Measurements from ENCODE around the gene AUTS2.

Gene AUTS2

DNA sequence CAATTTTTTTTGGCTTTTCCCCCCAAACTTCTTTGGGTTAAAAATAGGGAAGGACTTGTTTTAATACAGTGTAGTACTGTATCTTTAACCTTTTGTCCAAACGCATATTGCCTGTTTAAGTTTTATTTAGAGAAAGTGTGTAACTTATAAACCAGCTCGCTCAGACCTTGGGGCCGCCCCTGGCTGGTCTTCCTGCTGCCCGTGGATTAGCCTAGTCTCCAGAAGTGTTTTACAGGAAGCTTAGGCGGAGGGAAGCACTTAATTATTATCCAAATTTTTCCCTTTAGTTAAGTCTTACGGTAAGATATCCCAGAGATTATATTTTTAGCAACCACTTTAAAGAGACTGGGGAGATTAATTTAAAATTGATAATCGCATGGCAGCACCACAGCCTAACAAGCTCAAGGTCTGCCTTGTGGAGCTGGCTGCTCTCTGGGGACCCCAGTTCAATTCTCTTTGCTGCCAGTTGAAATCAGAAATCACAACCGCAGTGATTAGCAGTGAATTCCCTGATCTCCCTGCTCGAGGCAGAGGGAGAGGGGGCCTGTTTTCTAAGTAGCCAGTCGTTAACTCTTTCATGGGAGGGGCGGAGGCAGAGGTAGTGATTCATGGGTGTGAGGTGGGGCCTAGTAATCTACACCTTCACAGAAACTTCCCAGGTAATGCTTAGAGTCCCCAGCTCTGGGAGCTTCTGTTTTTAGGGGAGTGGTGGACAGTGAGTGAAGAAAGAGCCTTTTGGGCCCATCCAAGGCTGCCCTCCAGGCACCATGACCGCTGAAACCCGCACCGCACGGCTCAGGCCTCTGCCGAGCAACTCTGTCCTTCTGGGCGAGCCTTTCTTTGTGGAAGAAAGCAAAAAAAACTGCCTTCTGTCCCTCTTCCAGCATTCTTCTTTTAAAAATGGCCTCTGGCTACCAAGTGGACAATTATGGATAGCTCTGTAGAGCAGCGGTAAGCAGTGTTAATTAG, 984.9 kb downstream of the AUTS2 start:
- no peak overlapping the region for H2BK15ac ChIP-seq (replicated peaks; ENCODE audit: low read depth)
- H3K79me2 ChIP-seq (ENCODE audit: control insufficient read depth, insufficient read depth, low read length) = no peaks in the 10 kb centered on the region
- H3K79me1 ChIP-seq (ENCODE audit: low read length) = no peaks in the 10 kb centered on the region
- H2BK120ac ChIP-seq (ENCODE audit: low read depth, low read length) = peak overlapping the region; percentile 56
- peaks cover 6% of the 10 kb centered on the region for H3K4me1 ChIP-seq (ENCODE audit: control insufficient read depth, low read depth, low read length)
- no peak overlapping the region for H3K4me3 ChIP-seq (ENCODE audit: low read length)
- no peak overlapping the region for H4K5ac ChIP-seq (ENCODE audit: low read length)
- no peak overlapping the region for H4K8ac ChIP-seq (ENCODE audit: low read depth, low read length)
- no peak overlapping the region for H3K18ac ChIP-seq (ENCODE audit: low read length)
- H2BK5ac ChIP-seq (ENCODE audit: low read length) = no peak overlapping the region
- no peak overlapping the region for H3K23ac ChIP-seq (ENCODE audit: low read length)
- H2AK5ac ChIP-seq (ENCODE audit: low read length) = no peak overlapping the region
- no peaks in the 10 kb centered on the region for H3K27me3 ChIP-seq (ENCODE audit: insufficient read depth, low read length, poor library complexity)
- H3K9ac ChIP-seq (ENCODE audit: low read length) = peak overlapping the region; percentile 53
- H3K4ac ChIP-seq (ENCODE audit: low read depth, low read length) = no peak overlapping the region
- H3K27ac ChIP-seq (ENCODE audit: low read depth, low read length) = peak overlapping the region; percentile 49
- H3K36me3 ChIP-seq (ENCODE audit: control insufficient read depth, insufficient read depth, low read length) = no peaks in the 10 kb centered on the region
- DNase-seq = peak; percentile 90
- H3K56ac ChIP-seq (ENCODE audit: low read length) = no peak overlapping the region
- no peak overlapping the region for H3K4me2 ChIP-seq (ENCODE audit: low read length)
- WGBS (ENCODE audit: extremely low coverage, insufficient coverage, low lambda C conversion rate) = no CpG with 5 or more reads among the region's 18 CpGs

DNA sequence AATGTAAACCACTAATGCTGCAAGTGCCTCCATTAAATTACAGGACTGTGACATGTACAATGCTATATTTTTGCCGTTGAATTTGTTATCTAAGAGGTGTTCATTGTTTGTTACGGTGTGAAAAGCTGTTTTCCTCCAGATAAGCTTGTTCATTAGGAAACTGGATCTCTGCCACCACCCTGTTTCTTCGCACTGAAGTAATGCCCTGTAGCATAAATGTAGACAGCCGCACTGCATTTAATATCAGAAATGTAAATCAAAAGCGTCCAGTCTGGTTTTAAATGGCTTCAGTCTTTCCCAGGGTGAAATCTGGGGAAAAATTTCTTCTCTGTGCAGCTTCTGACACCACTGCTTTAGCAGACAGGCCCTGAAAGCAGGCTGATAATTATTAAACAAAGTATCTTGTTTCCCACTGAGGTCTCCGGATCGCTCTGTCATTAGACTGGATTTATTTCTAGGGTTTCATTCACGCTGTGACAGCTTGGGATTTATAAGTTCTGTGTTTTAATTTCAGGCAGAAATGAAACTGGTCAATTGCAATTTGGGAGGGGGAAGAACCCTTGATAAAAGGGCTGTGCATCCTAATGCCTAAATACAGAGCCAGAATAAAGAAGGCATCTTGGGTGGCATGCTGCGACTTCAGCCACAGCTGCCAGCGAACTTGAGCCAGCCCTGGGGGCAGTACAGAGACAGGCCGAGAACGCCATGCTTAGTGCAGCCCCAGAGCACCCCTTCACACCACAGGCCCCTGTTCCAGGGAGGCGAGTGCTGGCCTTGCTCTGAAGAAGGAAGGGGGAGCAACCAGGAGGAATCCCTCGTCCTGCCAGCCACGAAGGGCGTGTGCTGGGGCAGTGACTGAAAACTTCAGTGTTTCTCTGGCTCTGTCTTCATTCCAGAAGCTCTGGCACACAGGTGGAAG, 985.9 kb downstream of the AUTS2 start:
- Histone ChIP-seq H2BK15ac (replicated peaks; ENCODE audit: low read depth) (no peak overlapping the region), H3K4me2 (ENCODE audit: low read length) (no peak overlapping the region), H4K5ac (ENCODE audit: low read length) (no peak overlapping the region), H3K4ac (ENCODE audit: low read depth, low read length) (no peak overlapping the region), H3K9ac (ENCODE audit: low read length) (no peak overlapping the region), H3K79me1 (ENCODE audit: low read length) (no peaks in the 10 kb centered on the region), H2BK5ac (ENCODE audit: low read length) (no peak overlapping the region), H3K18ac (ENCODE audit: low read length) (no peak overlapping the region), H3K23ac (ENCODE audit: low read length) (no peak overlapping the region), H3K36me3 (ENCODE audit: control insufficient read depth, insufficient read depth, low read length) (no peaks in the 10 kb centered on the region), H2AK5ac (ENCODE audit: low read length) (no peak overlapping the region), H3K56ac (ENCODE audit: low read length) (no peak overlapping the region), H2BK120ac (ENCODE audit: low read depth, low read length) (no peak overlapping the region), H3K4me3 (ENCODE audit: low read length) (no peak overlapping the region), H4K8ac (ENCODE audit: low read depth, low read length) (no peak overlapping the region), H3K27ac (ENCODE audit: low read depth, low read length) (no peak overlapping the region), H3K79me2 (ENCODE audit: control insufficient read depth, insufficient read depth, low read length) (no peaks in the 10 kb centered on the region), H3K4me1 (ENCODE audit: control insufficient read depth, low read depth, low read length) (peaks cover 6% of the 10 kb centered on the region), H3K27me3 (ENCODE audit: insufficient read depth, low read length, poor library complexity) (no peaks in the 10 kb centered on the region)
- no CpG with 5 or more reads among the region's 16 CpGs for WGBS (ENCODE audit: extremely low coverage, insufficient coverage, low lambda C conversion rate)
- DNase-seq = no peak

DNA sequence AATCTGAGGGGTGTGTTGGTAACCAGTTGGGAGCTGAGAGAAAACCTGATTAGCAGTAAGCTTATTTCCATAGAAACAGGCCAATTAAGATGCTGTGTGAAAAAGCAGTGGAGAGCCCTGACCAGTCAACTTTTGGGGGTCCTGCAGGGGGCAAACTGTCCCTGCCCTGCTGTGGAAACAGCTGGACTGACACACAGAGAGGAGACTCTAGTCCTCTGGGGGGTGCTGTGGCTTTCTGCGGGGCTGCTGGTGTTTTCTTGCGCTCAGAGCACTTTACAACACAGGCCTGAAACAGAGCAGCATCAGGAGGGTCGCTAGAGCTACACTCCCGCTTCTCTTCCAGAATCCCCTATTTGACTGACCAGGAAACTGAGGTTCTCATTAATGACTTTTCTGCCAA, 986.8 kb downstream of the AUTS2 start:
- Histone ChIP-seq H3K27ac (ENCODE audit: low read depth, low read length) (no peak overlapping the region), H3K4me3 (ENCODE audit: low read length) (no peak overlapping the region)

DNA sequence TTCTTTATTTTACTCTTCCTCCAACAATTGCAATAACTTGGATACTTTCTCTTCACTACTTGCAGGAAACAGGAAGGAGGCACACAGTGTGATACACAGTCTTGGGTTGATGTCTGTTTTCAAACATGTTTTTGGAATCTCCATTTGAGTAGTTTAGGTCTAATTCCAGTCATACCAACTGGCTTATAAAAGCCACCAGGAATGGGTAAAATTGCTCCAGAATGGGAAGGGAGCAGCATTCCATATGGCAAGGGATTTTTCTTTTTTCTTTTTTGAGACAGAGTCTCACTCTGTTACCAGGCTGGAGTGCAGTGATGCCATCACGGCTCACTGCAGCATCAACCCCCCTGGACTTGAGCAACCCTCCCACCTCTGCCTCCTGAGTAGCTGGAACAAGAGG, 988.5 kb downstream of the AUTS2 start:
- Histone ChIP-seq H3K4me2 (ENCODE audit: low read length) (no peak overlapping the region), H3K36me3 (ENCODE audit: control insufficient read depth, insufficient read depth, low read length) (no peaks in the 10 kb centered on the region), H3K4ac (ENCODE audit: low read depth, low read length) (no peak overlapping the region), H2BK5ac (ENCODE audit: low read length) (no peak overlapping the region), H4K8ac (ENCODE audit: low read depth, low read length) (no peak overlapping the region), H3K23ac (ENCODE audit: low read length) (no peak overlapping the region), H3K27me3 (ENCODE audit: insufficient read depth, low read length, poor library complexity) (no peaks in the 10 kb centered on the region), H3K27ac (ENCODE audit: low read depth, low read length) (no peak overlapping the region), H2BK120ac (ENCODE audit: low read depth, low read length) (no peak overlapping the region), H3K4me3 (ENCODE audit: low read length) (no peak overlapping the region), H3K9ac (ENCODE audit: low read length) (no peak overlapping the region), H3K56ac (ENCODE audit: low read length) (no peak overlapping the region), H4K5ac (ENCODE audit: low read length) (no peak overlapping the region), H3K79me1 (ENCODE audit: low read length) (no peaks in the 10 kb centered on the region), H2AK5ac (ENCODE audit: low read length) (no peak overlapping the region), H2BK15ac (replicated peaks; ENCODE audit: low read depth) (no peak overlapping the region), H3K79me2 (ENCODE audit: control insufficient read depth, insufficient read depth, low read length) (no peaks in the 10 kb centered on the region), H3K4me1 (ENCODE audit: control insufficient read depth, low read depth, low read length) (peaks cover 6% of the 10 kb centered on the region), H3K18ac (ENCODE audit: low read length) (no peak overlapping the region)
- no peak for DNase-seq
- no CpG with 5 or more reads among the region's 1 CpG for WGBS (ENCODE audit: extremely low coverage, insufficient coverage, low lambda C conversion rate)

More for the DNA sequence above, 986.8 kb downstream of the AUTS2 start:
- Histone ChIP-seq H4K5ac (ENCODE audit: low read length) (no peak overlapping the region), H3K4ac (ENCODE audit: low read depth, low read length) (no peak overlapping the region), H3K56ac (ENCODE audit: low read length) (no peak overlapping the region), H3K79me2 (ENCODE audit: control insufficient read depth, insufficient read depth, low read length) (no peaks in the 10 kb centered on the region), H3K9ac (ENCODE audit: low read length) (no peak overlapping the region), H3K79me1 (ENCODE audit: low read length) (no peaks in the 10 kb centered on the region), H3K4me1 (ENCODE audit: control insufficient read depth, low read depth, low read length) (peaks cover 6% of the 10 kb centered on the region), H2AK5ac (ENCODE audit: low read length) (no peak overlapping the region), H3K23ac (ENCODE audit: low read length) (no peak overlapping the region), H3K36me3 (ENCODE audit: control insufficient read depth, insufficient read depth, low read length) (no peaks in the 10 kb centered on the region), H2BK15ac (replicated peaks; ENCODE audit: low read depth) (no peak overlapping the region), H3K27me3 (ENCODE audit: insufficient read depth, low read length, poor library complexity) (no peaks in the 10 kb centered on the region), H2BK5ac (ENCODE audit: low read length) (no peak overlapping the region), H3K18ac (ENCODE audit: low read length) (no peak overlapping the region), H3K4me2 (ENCODE audit: low read length) (no peak overlapping the region), H2BK120ac (ENCODE audit: low read depth, low read length) (no peak overlapping the region), H4K8ac (ENCODE audit: low read depth, low read length) (no peak overlapping the region)
- DNase-seq = peak; percentile 80
- no CpG with 5 or more reads among the region's 4 CpGs for WGBS (ENCODE audit: extremely low coverage, insufficient coverage, low lambda C conversion rate)

DNA sequence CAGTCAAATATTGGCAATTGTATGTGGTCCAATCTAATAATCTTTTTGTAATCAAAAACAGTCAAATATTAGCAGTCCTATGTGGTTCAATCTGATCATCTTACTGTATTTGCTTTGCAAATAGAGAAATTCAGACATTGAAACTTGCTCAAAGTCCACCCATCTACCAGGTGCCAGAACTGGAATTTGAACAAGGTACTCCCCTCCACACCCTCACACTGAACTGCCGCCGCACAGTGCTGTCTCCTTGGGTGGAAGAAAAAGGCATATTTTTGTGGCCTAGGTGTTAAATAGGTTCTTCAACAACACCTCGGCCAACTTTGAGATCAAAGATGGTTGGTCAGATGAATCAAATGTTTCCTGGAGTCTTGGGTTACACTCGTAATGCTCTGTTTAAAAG, 989.5 kb downstream of the AUTS2 start:
- WGBS (ENCODE audit: extremely low coverage, insufficient coverage, low lambda C conversion rate) = no CpG with 5 or more reads among the region's 4 CpGs
- H3K4me1 ChIP-seq (ENCODE audit: control insufficient read depth, low read depth, low read length) = peaks cover 3% of the 10 kb centered on the region

More for the DNA sequence above, 989.5 kb downstream of the AUTS2 start:
- H3K56ac ChIP-seq (ENCODE audit: low read length) = no peak overlapping the region
- H3K79me1 ChIP-seq (ENCODE audit: low read length) = no peaks in the 10 kb centered on the region
- H3K9ac ChIP-seq (ENCODE audit: low read length) = no peak overlapping the region
- no peak for DNase-seq
- no peaks in the 10 kb centered on the region for H3K36me3 ChIP-seq (ENCODE audit: control insufficient read depth, insufficient read depth, low read length)
- H4K5ac ChIP-seq (ENCODE audit: low read length) = no peak overlapping the region
- H3K79me2 ChIP-seq (ENCODE audit: control insufficient read depth, insufficient read depth, low read length) = no peaks in the 10 kb centered on the region
- H2BK5ac ChIP-seq (ENCODE audit: low read length) = no peak overlapping the region
- H2AK5ac ChIP-seq (ENCODE audit: low read length) = no peak overlapping the region
- H3K23ac ChIP-seq (ENCODE audit: low read length) = no peak overlapping the region
- H2BK15ac ChIP-seq (replicated peaks; ENCODE audit: low read depth) = no peak overlapping the region
- H3K4me3 ChIP-seq (ENCODE audit: low read length) = no peak overlapping the region
- no peak overlapping the region for H3K27ac ChIP-seq (ENCODE audit: low read depth, low read length)
- H3K4ac ChIP-seq (ENCODE audit: low read depth, low read length) = no peak overlapping the region
- no peak overlapping the region for H4K8ac ChIP-seq (ENCODE audit: low read depth, low read length)
- no peaks in the 10 kb centered on the region for H3K27me3 ChIP-seq (ENCODE audit: insufficient read depth, low read length, poor library complexity)
- no peak overlapping the region for H2BK120ac ChIP-seq (ENCODE audit: low read depth, low read length)
- H3K4me2 ChIP-seq (ENCODE audit: low read length) = no peak overlapping the region
- H3K18ac ChIP-seq (ENCODE audit: low read length) = no peak overlapping the region

All from mesendoderm (in vitro differentiated cells).